Skin of body (tissue), 2 donors: ENCODE measurements around the gene TMEM209. TPM values are rescaled to one million over a fixed set of nuclear protein-coding genes. Genes with fewer than 3 reads are reported as not detected.
"Not testable (repeated sequence)": the region's sequence is repeated elsewhere in the genome, so short reads cannot be mapped to it uniquely, and the experiment has no call there.

Experiments
- DNase-seq: peaks from one replicate; lab custom pipeline; 2025; lab: John Stamatoyannopoulos, UW
- total RNA-seq: library from RNA; depleted of rRNA; stranded (reverse); fragments of >200 nt; gene quantifications from one replicate; pipeline ENCODE4 v1.2.3, GENCODE V29; 2014

Gene TMEM209
- total RNA-seq, 1 donor from 2014 or later = 12.4 TPM

- DNase-seq = no peak
Observed at GRCh38 chr7:130218806-130219620, 13.8 kb upstream of the TMEM209 start.

- no peak for DNase-seq
Observed at GRCh38 chr7:130216750-130217149, 11.5 kb upstream of the TMEM209 start.

GRCh38 chr7:130216025-130216424, 10.8 kb upstream of the TMEM209 start:
- no peak for DNase-seq

- no peak for DNase-seq
Observed at GRCh38 chr7:130213828-130214227, 8.6 kb upstream of the TMEM209 start.

- peak; percentile 63 for DNase-seq
Observed at GRCh38 chr7:130210181-130210935, 5.2 kb upstream of the TMEM209 start.

GRCh38 chr7:130208516-130208915, 3.3 kb upstream of the TMEM209 start:
- DNase-seq = peak; percentile 32

- no peak for DNase-seq
Observed at GRCh38 chr7:130207642-130208041, 2.4 kb upstream of the TMEM209 start, which contains the start of gene SSMEM1. Gene SSMEM1, plus strand, starts transcription at chr7:130207860. Its CDS starts 51 bp downstream, at chr7:130207911.

GRCh38 chr7:130207033-130207432, 1.8 kb upstream of the TMEM209 start:
- no peak for DNase-seq

GRCh38 chr7:130201796-130202195, 3.4 kb downstream of the TMEM209 start:
- no peak for DNase-seq

- no peak for DNase-seq
Observed at GRCh38 chr7:130197094-130197493, 8.1 kb downstream of the TMEM209 start.

GRCh38 chr7:130196476-130196875, 8.7 kb downstream of the TMEM209 start:
- no peak for DNase-seq

- DNase-seq = no peak
Observed at GRCh38 chr7:130195396-130195795, 9.8 kb downstream of the TMEM209 start.

- no peak for DNase-seq
Observed at GRCh38 chr7:130191791-130192190, 13.4 kb downstream of the TMEM209 start.

- no peak for DNase-seq
Observed at GRCh38 chr7:130189343-130189742, 15.9 kb downstream of the TMEM209 start.

- no peak for DNase-seq
Observed at GRCh38 chr7:130187360-130187759, 17.8 kb downstream of the TMEM209 start.

GRCh38 chr7:130184349-130184748, 20.9 kb downstream of the TMEM209 start:
- not testable (repeated sequence) for DNase-seq

GRCh38 chr7:130182990-130183389, 22.2 kb downstream of the TMEM209 start:
- DNase-seq = no peak

GRCh38 chr7:130181263-130181605, 24.0 kb downstream of the TMEM209 start:
- no peak for DNase-seq

- DNase-seq = no peak
Observed at GRCh38 chr7:130180571-130181262, 24.5 kb downstream of the TMEM209 start.

GRCh38 chr7:130179631-130180030, 25.6 kb downstream of the TMEM209 start:
- DNase-seq = no peak

GRCh38 chr7:130178251-130178650, 27.0 kb downstream of the TMEM209 start:
- no peak for DNase-seq
